ENCODE results near the gene CABLES2. TPM values are rescaled to one million over a fixed set of nuclear protein-coding genes. Genes with fewer than 3 reads are reported as not detected.

Gene CABLES2
- total RNA-seq, 1 experiment from 2014 or later = 8.9 TPM

GRCh38 chr20:62387933-62388635 lies 19.0 kb downstream of the CABLES2 start:
- RAD21 ChIA-PET (ENCODE audit: low non-redundant PET in 1 of 2, low total read pairs in 2 of 2, uncharacterized antibody in 2 of 2, unreplicated experiment in 2 of 2) = no interaction called here
- intact Hi-C loops (cut with micrococcal nuclease) = loop anchor here (1.0 kb wide), 1 partner anchor 86 kb away; the partner anchor contains the start of gene ADRM1
- H3K4me2 ChIP-seq (ENCODE audit: low read length) = peak overlapping the region; percentile 88
- BruUV-seq (replicated peaks) = no TSS peak
- peaks cover 8 to 26% of the 10 kb centered on the region in 2 experiments; a peak in 3 of 4 replicates for H3K4me1 ChIP-seq (ENCODE audit: control insufficient read depth in 1 of 2, insufficient read depth in 2 of 2, low read length in 2 of 2)
- CTCF ChIA-PET = no interaction called here
- H3K4me3 ChIP-seq (replicated peaks in 1 of 2; ENCODE audit: low read depth in 1 of 2, low read length in 2 of 2) = peak overlapping the region; percentile 98 to 100
- H4K20me1 ChIP-seq (ENCODE audit: insufficient read depth) = peaks cover 9% of the 10 kb centered on the region; the same call in 1 of the 2 replicates
- no peaks in the 10 kb centered on the region for H3K27me3 ChIP-seq (ENCODE audit: insufficient read depth, low read length)
- POLR2A ChIA-PET = interaction anchor here (1.1 to 1.4 kb wide), 2 partner anchors 22 to 403 kb away, joined by 3 to 6 read pairs; no protein-coding TSS in a partner anchor
- H3K79me2 ChIP-seq (ENCODE audit: insufficient read depth, low read length) = peaks cover 62% of the 10 kb centered on the region
- TF ChIP-seq, protein P1, sequence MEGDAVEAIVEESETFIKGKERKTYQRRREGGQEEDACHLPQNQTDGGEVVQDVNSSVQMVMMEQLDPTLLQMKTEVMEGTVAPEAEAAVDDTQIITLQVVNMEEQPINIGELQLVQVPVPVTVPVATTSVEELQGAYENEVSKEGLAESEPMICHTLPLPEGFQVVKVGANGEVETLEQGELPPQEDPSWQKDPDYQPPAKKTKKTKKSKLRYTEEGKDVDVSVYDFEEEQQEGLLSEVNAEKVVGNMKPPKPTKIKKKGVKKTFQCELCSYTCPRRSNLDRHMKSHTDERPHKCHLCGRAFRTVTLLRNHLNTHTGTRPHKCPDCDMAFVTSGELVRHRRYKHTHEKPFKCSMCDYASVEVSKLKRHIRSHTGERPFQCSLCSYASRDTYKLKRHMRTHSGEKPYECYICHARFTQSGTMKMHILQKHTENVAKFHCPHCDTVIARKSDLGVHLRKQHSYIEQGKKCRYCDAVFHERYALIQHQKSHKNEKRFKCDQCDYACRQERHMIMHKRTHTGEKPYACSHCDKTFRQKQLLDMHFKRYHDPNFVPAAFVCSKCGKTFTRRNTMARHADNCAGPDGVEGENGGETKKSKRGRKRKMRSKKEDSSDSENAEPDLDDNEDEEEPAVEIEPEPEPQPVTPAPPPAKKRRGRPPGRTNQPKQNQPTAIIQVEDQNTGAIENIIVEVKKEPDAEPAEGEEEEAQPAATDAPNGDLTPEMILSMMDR (IDR thresholded peaks at IDR 0.05 in 2 of 3, conservative IDR thresholded peaks at IDR 0.05 in 1 of 3; ENCODE audit: borderline replicate concordance in 1 of 3, insufficient read depth in 1 of 3, low read depth in 2 of 3, low read length in 2 of 3) = no peak
- TF ChIP-seq, protein P2, sequence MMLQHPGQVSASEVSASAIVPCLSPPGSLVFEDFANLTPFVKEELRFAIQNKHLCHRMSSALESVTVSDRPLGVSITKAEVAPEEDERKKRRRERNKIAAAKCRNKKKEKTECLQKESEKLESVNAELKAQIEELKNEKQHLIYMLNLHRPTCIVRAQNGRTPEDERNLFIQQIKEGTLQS (IDR thresholded peaks at IDR 0.05) = no peak
- TF ChIP-seq SIN3A (IDR thresholded peaks at IDR 0.05; ENCODE audit: low read depth) = no peak
- no peak for DNase-seq (ENCODE audit: low read depth, low spot score)
- ATAC-seq = no peak
- H3K9ac ChIP-seq (ENCODE audit: low read length) = peak overlapping the region; percentile 99
- peak overlapping the region; percentile 95 for H3K27ac ChIP-seq (ENCODE audit: low read depth, low read length)
- peaks cover 8 to 22% of the 10 kb centered on the region in 2 experiments for H3K36me3 ChIP-seq (ENCODE audit: control insufficient read depth in 1 of 2, insufficient read depth in 2 of 2, low read length in 2 of 2)
- no peaks in the 10 kb centered on the region for H3K9me2 ChIP-seq (ENCODE audit: insufficient read depth)
- no peak overlapping the region for H2AFZ ChIP-seq (ENCODE audit: low read depth, low read length, poor library complexity, severe bottlenecking)
- H3K9me3 ChIP-seq (ENCODE audit: control insufficient read depth in 1 of 2, insufficient read depth in 1 of 2, low read depth in 1 of 2, low read length in 2 of 2) = no peaks in the 10 kb centered on the region
